Measurements from ENCODE around the gene SRSF7.
"Not testable (repeated sequence)": the region's sequence is repeated elsewhere in the genome, so short reads cannot be mapped to it uniquely, and the experiment has no call there.

Gene SRSF7

GRCh38 chr2:38751596-38752410, 642 bp upstream of the SRSF7 start:
- DNase-seq = no peak

GRCh38 chr2:38750011-38750890, 910 bp downstream of the SRSF7 start:
- DNase-seq = peak; percentile 35 to 43

- no peak for DNase-seq
Measured at GRCh38 chr2:38748943-38749804, 2.0 kb downstream of the SRSF7 start.

GRCh38 chr2:38748391-38748790, 2.8 kb downstream of the SRSF7 start:
- no peak for DNase-seq

- DNase-seq = no peak
Measured at GRCh38 chr2:38747819-38748218, 3.3 kb downstream of the SRSF7 start.

- no peak for DNase-seq
Measured at GRCh38 chr2:38747007-38747424, 4.1 kb downstream of the SRSF7 start.

- DNase-seq = no peak
Measured at GRCh38 chr2:38745267-38745666, 5.9 kb downstream of the SRSF7 start.

GRCh38 chr2:38744399-38744780, 6.8 kb downstream of the SRSF7 start:
- DNase-seq = no peak

- DNase-seq = no peak
Measured at GRCh38 chr2:38743672-38744398, 7.3 kb downstream of the SRSF7 start.

- no peak for DNase-seq
Measured at GRCh38 chr2:38742797-38743559, 8.2 kb downstream of the SRSF7 start.

- DNase-seq = no peak
Measured at GRCh38 chr2:38740851-38741731, 10.1 kb downstream of the SRSF7 start.

- DNase-seq = no peak
Measured at GRCh38 chr2:38739524-38739923, 11.6 kb downstream of the SRSF7 start.

GRCh38 chr2:38737925-38738324, 13.2 kb downstream of the SRSF7 start:
- DNase-seq = no peak

- DNase-seq = not testable (repeated sequence)
Measured at GRCh38 chr2:38737000-38737698, 14.0 kb downstream of the SRSF7 start.

- no peak for DNase-seq
Measured at GRCh38 chr2:38735999-38736320, 15.2 kb downstream of the SRSF7 start.

GRCh38 chr2:38734299-38735058, 16.7 kb downstream of the SRSF7 start:
- no peak for DNase-seq

- DNase-seq = no peak
Measured at GRCh38 chr2:38733300-38733971, 17.7 kb downstream of the SRSF7 start.

- DNase-seq = no peak
Measured at GRCh38 chr2:38731684-38732221, 19.4 kb downstream of the SRSF7 start.

Data from stimulated activated CD4-positive, alpha-beta T cell treated with anti-CD3 and anti-CD28 coated beads, Interleukin-2, amount 100 ng/mL, for 48 hours (primary cell).